HEK293 (cell line): ENCODE results near the gene TTC34.

Source experiments
- CTCF ChIP-seq: fragments of 450-650 bp; formaldehyde crosslinking; IDR thresholded peaks from 2 replicates; pipeline ENCODE4 v1.5.1; 2016; ENCODE audit warnings: missing biosample characterization, missing genetic modification characterization
- ELK4 ChIP-seq: IDR thresholded peaks from 2 replicates; pipeline ENCODE4 v1.6.1; 2011; ENCODE audit warnings: mild to moderate bottlenecking, low read depth, low read length, borderline replicate concordance
- REST ChIP-seq: fragments of 450-650 bp; formaldehyde crosslinking; IDR thresholded peaks from 2 replicates; pipeline ENCODE4 v1.5.1; 2016; ENCODE audit warnings: missing biosample characterization, missing genetic modification characterization
- SP2 ChIP-seq: fragments of 450-650 bp; formaldehyde crosslinking; IDR thresholded peaks from 2 replicates; pipeline ENCODE4 v1.5.1; 2016; ENCODE audit warnings: missing biosample characterization, missing genetic modification characterization
- ZBTB26 ChIP-seq: fragments of 450-650 bp; formaldehyde crosslinking; optimal IDR thresholded peaks from 2 replicates; pipeline ENCODE3; 2016; ENCODE audit warnings: missing biosample characterization, mild to moderate bottlenecking, missing genetic modification characterization
- ZNF184 ChIP-seq: fragments of 450-650 bp; IDR thresholded peaks from 2 replicates; pipeline ENCODE4 v1.5.1; 2018; ENCODE audit warnings: missing biosample characterization, mild to moderate bottlenecking, missing genetic modification characterization
- ZNF266 ChIP-seq: fragments of 450-650 bp; formaldehyde crosslinking; IDR thresholded peaks from 2 replicates; pipeline ENCODE4 v1.5.1; 2016; ENCODE audit warnings: missing biosample characterization, missing genetic modification characterization, low read depth
- ZNF274 ChIP-seq, 2 experiments: fragments of 200-500 bp in 1 of 2; fragments of 450-650 bp in 1 of 2; sonication (Bioruptor generic) in 1 of 2; formaldehyde crosslinking in 1 of 2; IDR thresholded peaks; 2 replicates each; pipeline versions ENCODE4 v1.5.1 to v1.6.1; 2014 to 2016; ENCODE audit warnings: borderline replicate concordance in 1 of 2, inconsistent platforms in 1 of 2, low read length in 1 of 2, missing biosample characterization in 1 of 2, missing genetic modification characterization in 1 of 2
- ZNF426 ChIP-seq: fragments of 450-650 bp; formaldehyde crosslinking; IDR thresholded peaks from 2 replicates; pipeline ENCODE4 v1.5.1; 2017; ENCODE audit warnings: missing biosample characterization, missing genetic modification characterization, mild to moderate bottlenecking, inconsistent platforms, moderate library complexity

GRCh38 chr1:2834741-2835564, 33.5 kb upstream of the TTC34 start:
- TF ChIP-seq ZNF184 (tag by site-specific recombination) = no peak
- no peak for TF ChIP-seq ZNF274 (IDR thresholded peaks at IDR 0.05; ENCODE audit: low read length)
- TF ChIP-seq ZNF274 (tag by site-specific recombination; IDR thresholded peaks at IDR 0.05; ENCODE audit: borderline replicate concordance) = no peak
- no peak for TF ChIP-seq SP2 (tag by site-specific recombination)
- TF ChIP-seq ZNF266 = no peak
- TF ChIP-seq CTCF (tag by site-specific recombination) = no peak
- TF ChIP-seq REST (tag by site-specific recombination) = no peak
- no peak for TF ChIP-seq ELK4
- no peak for TF ChIP-seq ZBTB26 (tag by site-specific recombination)
- TF ChIP-seq ZNF426 (tag by site-specific recombination) = no peak
